ENCODE measurements around the gene FCSK.

Gene FCSK

GRCh38 chr16:70465999-70466804 lies 11.8 kb downstream of the FCSK start:
- no peak for DNase-seq (ENCODE audit: low spot score)
- TF ChIP-seq CTCF (IDR thresholded peaks at IDR 0.05; ENCODE audit: extremely low read depth, missing control alignments) = no peak

- DNase-seq (ENCODE audit: low spot score) = no peak
- TF ChIP-seq CTCF (IDR thresholded peaks at IDR 0.05; ENCODE audit: extremely low read depth, missing control alignments) = no peak
Observed at GRCh38 chr16:70466805-70467076, 12.3 kb downstream of the FCSK start.

- no peak for DNase-seq (ENCODE audit: low spot score)
- TF ChIP-seq CTCF (IDR thresholded peaks at IDR 0.05; ENCODE audit: extremely low read depth, missing control alignments) = no peak
Observed at GRCh38 chr16:70467113-70467512, 12.7 kb downstream of the FCSK start.

- no peak for DNase-seq (ENCODE audit: low spot score)
- TF ChIP-seq CTCF (IDR thresholded peaks at IDR 0.05; ENCODE audit: extremely low read depth, missing control alignments) = no peak
Observed at GRCh38 chr16:70467608-70468007, 13.2 kb downstream of the FCSK start.

- DNase-seq (ENCODE audit: low spot score) = no peak
- no peak for TF ChIP-seq CTCF (IDR thresholded peaks at IDR 0.05; ENCODE audit: extremely low read depth, missing control alignments)
Observed at GRCh38 chr16:70468776-70469525, 14.6 kb downstream of the FCSK start.

GRCh38 chr16:70470141-70470926 lies 15.9 kb downstream of the FCSK start:
- no peak for DNase-seq (ENCODE audit: low spot score)
- TF ChIP-seq CTCF (IDR thresholded peaks at IDR 0.05; ENCODE audit: extremely low read depth, missing control alignments) = no peak

GRCh38 chr16:70470927-70471341 lies 16.5 kb downstream of the FCSK start:
- DNase-seq (ENCODE audit: low spot score) = no peak

More at GRCh38 chr16:70470927-70471341, 16.5 kb downstream of the FCSK start:
- TF ChIP-seq CTCF (IDR thresholded peaks at IDR 0.05; ENCODE audit: extremely low read depth, missing control alignments) = no peak
